ENCODE results near the gene MTURN.

DNA sequence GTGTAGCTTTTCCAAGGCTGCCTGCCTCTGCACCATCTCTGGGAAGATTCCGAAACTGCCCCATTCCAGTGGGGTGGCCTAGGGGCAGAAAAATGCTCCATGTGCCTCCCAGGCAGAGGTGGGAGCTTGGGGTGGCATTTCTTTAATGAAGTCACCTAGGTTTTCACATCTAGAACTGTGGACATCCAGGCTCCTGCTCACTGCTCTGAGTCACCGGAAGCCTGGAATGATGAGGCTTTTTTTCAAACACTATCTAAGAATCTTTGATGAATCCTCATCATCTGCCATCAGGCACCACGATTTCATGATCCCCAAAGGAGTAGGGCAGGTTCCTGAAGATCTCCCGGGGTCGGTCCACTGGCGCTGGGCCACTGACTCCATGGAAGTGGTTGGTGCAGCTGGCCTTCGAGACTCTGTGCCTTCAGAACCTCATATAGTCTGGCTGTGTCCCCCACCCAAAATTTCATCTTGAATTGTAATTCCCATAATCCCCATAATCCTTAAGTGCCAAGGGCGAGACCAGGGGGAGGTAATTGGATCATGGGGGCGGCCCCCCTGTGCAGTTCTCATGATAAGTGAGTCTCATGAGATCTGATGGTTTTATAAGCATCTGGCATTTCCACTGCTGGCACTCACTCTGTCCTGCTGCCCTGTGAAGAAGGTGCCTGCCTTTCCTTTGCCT, 37.1 kb downstream of the MTURN start:
- TF ChIP-seq EZH2 (IDR thresholded peaks at IDR 0.05; ENCODE audit: borderline replicate concordance, low read length): no peak
- TF ChIP-seq, protein P1, sequence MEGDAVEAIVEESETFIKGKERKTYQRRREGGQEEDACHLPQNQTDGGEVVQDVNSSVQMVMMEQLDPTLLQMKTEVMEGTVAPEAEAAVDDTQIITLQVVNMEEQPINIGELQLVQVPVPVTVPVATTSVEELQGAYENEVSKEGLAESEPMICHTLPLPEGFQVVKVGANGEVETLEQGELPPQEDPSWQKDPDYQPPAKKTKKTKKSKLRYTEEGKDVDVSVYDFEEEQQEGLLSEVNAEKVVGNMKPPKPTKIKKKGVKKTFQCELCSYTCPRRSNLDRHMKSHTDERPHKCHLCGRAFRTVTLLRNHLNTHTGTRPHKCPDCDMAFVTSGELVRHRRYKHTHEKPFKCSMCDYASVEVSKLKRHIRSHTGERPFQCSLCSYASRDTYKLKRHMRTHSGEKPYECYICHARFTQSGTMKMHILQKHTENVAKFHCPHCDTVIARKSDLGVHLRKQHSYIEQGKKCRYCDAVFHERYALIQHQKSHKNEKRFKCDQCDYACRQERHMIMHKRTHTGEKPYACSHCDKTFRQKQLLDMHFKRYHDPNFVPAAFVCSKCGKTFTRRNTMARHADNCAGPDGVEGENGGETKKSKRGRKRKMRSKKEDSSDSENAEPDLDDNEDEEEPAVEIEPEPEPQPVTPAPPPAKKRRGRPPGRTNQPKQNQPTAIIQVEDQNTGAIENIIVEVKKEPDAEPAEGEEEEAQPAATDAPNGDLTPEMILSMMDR (IDR thresholded peaks at IDR 0.05; ENCODE audit: low read length): no peak

All from OCI-LY1 (cell line).